Activated CD8-positive, alpha-beta memory T cell treated with anti-CD3 and anti-CD28 coated beads for 48 hours (primary cell): ENCODE measurements around the gene GRB14.
"Not testable (repeated sequence)": the region's sequence is repeated elsewhere in the genome, so short reads cannot be mapped to it uniquely, and the experiment has no call there.

Experiments
- DNase-seq, 3 experiments: peaks; one replicate each; pipeline ENCODE4 v3.0.0-alpha.2; 2020; ENCODE audit warnings: low read depth in 2 of 3, low spot score in 2 of 3

The GRB14 gene

GRCh38 chr2:164496881-164497280 is 124.4 kb downstream of the GRB14 start:
- no peak for DNase-seq

GRCh38 chr2:164496421-164496820 is 124.9 kb downstream of the GRB14 start:
- no peak for DNase-seq

- DNase-seq, result no peak
Measured at GRCh38 chr2:164495491-164496223, 125.6 kb downstream of the GRB14 start.

- no peak for DNase-seq
Measured at GRCh38 chr2:164485541-164485940, 135.7 kb downstream of the GRB14 start.

GRCh38 chr2:164479460-164479859 is 141.8 kb downstream of the GRB14 start:
- no peak for DNase-seq

GRCh38 chr2:164478205-164478604 is 143.1 kb downstream of the GRB14 start:
- no peak for DNase-seq

GRCh38 chr2:164474873-164475272 is 146.4 kb downstream of the GRB14 start:
- DNase-seq, result no peak

GRCh38 chr2:164473021-164473420 is 148.3 kb downstream of the GRB14 start:
- no peak for DNase-seq

GRCh38 chr2:164465047-164465446 is 156.2 kb downstream of the GRB14 start:
- DNase-seq, result not testable (repeated sequence)

GRCh38 chr2:164464376-164464775 is 156.9 kb downstream of the GRB14 start:
- DNase-seq, result no peak

- DNase-seq, result no peak
Measured at GRCh38 chr2:164458792-164459191, 162.5 kb downstream of the GRB14 start.

- DNase-seq, result no peak
Measured at GRCh38 chr2:164457271-164457670, 164.0 kb downstream of the GRB14 start.

- no peak for DNase-seq
Measured at GRCh38 chr2:164456619-164457018, 164.7 kb downstream of the GRB14 start.

GRCh38 chr2:164453656-164454305 is 167.5 kb downstream of the GRB14 start:
- no peak for DNase-seq

- no peak for DNase-seq
Measured at GRCh38 chr2:164450278-164450677, 171.0 kb downstream of the GRB14 start.

GRCh38 chr2:164449706-164450105 is 171.6 kb downstream of the GRB14 start:
- DNase-seq, result no peak

- DNase-seq, result no peak
Measured at GRCh38 chr2:164447660-164448059, 173.6 kb downstream of the GRB14 start.
